T-cell (primary cell): ENCODE data around the gene RPRD1A. TPM values are rescaled to one million over a fixed set of nuclear protein-coding genes. Genes with fewer than 3 reads are reported as not detected.

Experiments used
- ATAC-seq, 4 experiments: fragments of 200-7000 bp in 3 of 4; fragments of 150-1000 bp in 1 of 4; cut with Tn5 transposase; replicated peaks in 1 of 4; 1 replicate in 3 of 4; 2 replicates in 1 of 4; pipeline ENCODE4 v1.10.0; 2021; ENCODE audit warnings: moderate library complexity in 3 of 4, mild to moderate bottlenecking in 2 of 4, moderate number of reproducible peaks in 1 of 4
- CTCF ChIA-PET, 2 donors: fragments of 300-600 bp; sonication (Branson Sonifier 250); formaldehyde crosslinking; loops; one replicate each; lab custom pipeline; 2022; ENCODE audit warnings: antibody characterized with exemption in 2 of 2; lab: Charles Lee
- POLR2A ChIA-PET, 2 donors: fragments of 300-600 bp; sonication (Branson Sonifier 250); formaldehyde crosslinking; loops; one replicate each; lab custom pipeline; 2022; ENCODE audit warnings: antibody characterized with exemption in 2 of 2; lab: Charles Lee
- DNase-seq, 35 experiments: peaks; one replicate each; pipeline versions ENCODE4 v3.0.0 to v3.0.0-alpha.2; 2013 to 2023
- H3K27ac ChIP-seq: one replicate; pipeline ENCODE4 v1.5.1; 2013; ENCODE audit warnings: low read length
- H3K27me3 ChIP-seq, 2 experiments: replicated peaks in 1 of 2; 1 replicate in 1 of 2; 2 replicates in 1 of 2; pipeline versions ENCODE4 v1.6.1 to v1.7.0; 2013; ENCODE audit warnings: low read length in 1 of 2, mixed read lengths in 1 of 2; ENCODE audit not compliant: control insufficient read depth in 2 of 2, insufficient read depth in 2 of 2; ENCODE audit errors: extremely low read depth in 1 of 2
- H3K36me3 ChIP-seq, 2 donors: 1 replicate in 1 of 2; 2 replicates in 1 of 2; pipeline versions ENCODE4 v1.6.1 to v1.7.0; 2013; ENCODE audit warnings: low read length in 1 of 2; ENCODE audit not compliant: control insufficient read depth in 2 of 2, insufficient read depth in 1 of 2; ENCODE audit errors: extremely low read depth in 1 of 2
- H3K4me1 ChIP-seq, 2 experiments: 1 replicate in 1 of 2; 2 replicates in 1 of 2; pipeline versions ENCODE4 v1.6.1 to v1.7.0; 2013; ENCODE audit warnings: low read length in 2 of 2, mixed read lengths in 1 of 2; ENCODE audit not compliant: insufficient read depth in 2 of 2, control insufficient read depth in 1 of 2; ENCODE audit errors: extremely low read depth in 1 of 2
- H3K4me3 ChIP-seq, 2 donors: 1 replicate in 1 of 2; 2 replicates in 1 of 2; pipeline versions ENCODE4 v1.5.1 to v1.7.0; 2013; ENCODE audit warnings: mild to moderate bottlenecking in 2 of 2, low read length in 1 of 2, moderate library complexity in 1 of 2; ENCODE audit not compliant: control insufficient read depth in 1 of 2; ENCODE audit errors: extremely low read depth in 1 of 2
- H3K9me3 ChIP-seq: 2 replicates; pipeline ENCODE4 v1.7.0; 2013
- H3K27ac Mint-ChIP-seq, 2 donors: one replicate each; pipeline ENCODE4 v1.8.0; 2020 to 2021; ENCODE audit warnings: mild to moderate bottlenecking in 2 of 2, mixed read lengths in 2 of 2
- H3K27me3 Mint-ChIP-seq, 2 donors: one replicate each; pipeline ENCODE4 v1.8.0; 2021 to 2022; ENCODE audit warnings: mixed read lengths in 2 of 2
- H3K36me3 Mint-ChIP-seq: one replicate; pipeline ENCODE4 v1.8.0; 2021; ENCODE audit warnings: mixed read lengths
- H3K4me1 Mint-ChIP-seq, 3 donors: one replicate each; pipeline ENCODE4 v1.8.0; 2020 to 2022; ENCODE audit warnings: mixed read lengths in 3 of 3, mild to moderate bottlenecking in 1 of 3
- H3K4me3 Mint-ChIP-seq, 3 donors: one replicate each; pipeline ENCODE4 v1.8.0; 2020 to 2022; ENCODE audit warnings: mild to moderate bottlenecking in 3 of 3, mixed read lengths in 3 of 3, moderate library complexity in 3 of 3
- H3K9me3 Mint-ChIP-seq, 3 donors: one replicate each; pipeline ENCODE4 v1.8.0; 2020 to 2022; ENCODE audit warnings: mixed read lengths in 3 of 3
- WGBS: methylation state at CpG from one replicate; pipeline ENCODE4 v1.1.5; 2013; ENCODE audit warnings: missing lambda C conversion rate; ENCODE audit not compliant: insufficient coverage; 5-methylcytosine and 5-hydroxymethylcytosine counted together
- total RNA-seq, 35 experiments: library from RNA in 6 of 35; stranded (reverse) in 6 of 35; fragments of 120-200 nt in 1 of 35; gene quantifications; one replicate each; pipeline versions ENCODE4 v1.2.1 to v1.2.4 and lab custom pipeline; 2013 to 2026

RPRD1A gene
- total RNA-seq, 5 donors from 2014 or later (not counting 1 experiment from before 2014, with no cell fraction given) = 22.3 to 37.4 (median 36.8) TPM

- no peaks in the 10 kb centered on the region for H3K4me1 Mint-ChIP-seq
- Histone ChIP-seq H3K9me3 (no peaks in the 10 kb centered on the region), H3K27ac (no peak overlapping the region), H3K4me1 (no peaks in the 10 kb centered on the region), H3K27me3 (peaks cover 0 to 14% of the 10 kb centered on the region in 2 experiments), H3K36me3 (no peaks in the 10 kb centered on the region), H3K4me3 (no peak overlapping the region)
- no peaks in the 10 kb centered on the region for H3K36me3 Mint-ChIP-seq
- ATAC-seq = no peak
- POLR2A ChIA-PET = no interaction called here
- CTCF ChIA-PET = interaction anchor here in 1 of 2 donors (0.5 kb wide), 1 partner anchor 186 kb away, joined by 3 read pairs; no protein-coding TSS in a partner anchor
- no peak overlapping the region for H3K4me3 Mint-ChIP-seq
- DNase-seq = no peak
- 93% methylated on average over 5 of the region's 6 CpGs for WGBS
- H3K27ac Mint-ChIP-seq = no peak overlapping the region
- H3K27me3 Mint-ChIP-seq = peaks cover 0 to 10% of the 10 kb centered on the region in 2 donors
- no peaks in the 10 kb centered on the region for H3K9me3 Mint-ChIP-seq
These were observed 124.7 kb downstream of the RPRD1A start for GRCh38 chr18:35942661-35943060.

DNA sequence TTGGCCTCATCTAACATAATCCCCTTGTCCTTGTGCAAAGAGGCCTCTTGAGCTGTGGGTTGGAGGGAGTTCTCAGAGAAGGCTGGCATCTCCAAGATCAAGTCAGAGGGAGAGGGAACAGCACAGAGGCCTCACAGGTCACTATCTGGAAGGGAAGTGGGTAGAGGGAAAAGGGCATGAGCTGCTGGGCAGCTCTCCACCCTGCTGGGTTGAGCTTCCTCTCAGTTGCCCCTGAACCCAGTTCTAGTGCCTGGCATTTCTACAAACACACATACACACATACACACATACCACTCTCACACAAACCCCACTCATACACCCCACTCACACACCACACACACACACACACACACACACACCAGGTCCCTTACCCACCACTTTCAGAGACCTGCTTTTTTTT lies 125.2 kb downstream of the RPRD1A start:
- Mint-ChIP-seq H3K4me1 (no peaks in the 10 kb centered on the region), H3K27ac (no peak overlapping the region), H3K36me3 (no peaks in the 10 kb centered on the region), H3K9me3 (no peaks in the 10 kb centered on the region), H3K4me3 (no peak overlapping the region), H3K27me3 (peaks cover 0 to 10% of the 10 kb centered on the region in 2 donors)
- peaks cover 0 to 14% of the 10 kb centered on the region in 2 experiments for H3K27me3 ChIP-seq
- ChIA-PET POLR2A (no interaction called here), CTCF (no interaction called here)
- no peak overlapping the region for H3K27ac ChIP-seq
- no peaks in the 10 kb centered on the region for H3K36me3 ChIP-seq
- ATAC-seq = no peak
- no peak overlapping the region for H3K4me3 ChIP-seq
- H3K4me1 ChIP-seq = no peaks in the 10 kb centered on the region
- no peak for DNase-seq
- H3K9me3 ChIP-seq = no peaks in the 10 kb centered on the region

- DNase-seq (no peak), ATAC-seq (no peak)
- no peak overlapping the region for H3K4me3 Mint-ChIP-seq
- H3K27me3 Mint-ChIP-seq = peaks cover 0 to 10% of the 10 kb centered on the region in 2 donors
- no peak overlapping the region for H3K27ac ChIP-seq
- H3K4me3 ChIP-seq = no peak overlapping the region
- WGBS = no CpG with 5 or more reads among the region's 6 CpGs
- no peaks in the 10 kb centered on the region for H3K9me3 ChIP-seq
- H3K9me3 Mint-ChIP-seq = no peaks in the 10 kb centered on the region
- H3K27ac Mint-ChIP-seq = no peak overlapping the region
- ChIA-PET POLR2A (no interaction called here), CTCF (interaction anchor here in 1 of 2 donors (0.8 kb wide), 1 partner anchor 9 kb away, joined by 3 read pairs; no protein-coding TSS in a partner anchor)
- H3K4me1 ChIP-seq = no peaks in the 10 kb centered on the region
- H3K27me3 ChIP-seq = peaks cover 0 to 11% of the 10 kb centered on the region in 2 experiments
- H3K36me3 Mint-ChIP-seq = no peaks in the 10 kb centered on the region
- no peaks in the 10 kb centered on the region for H3K4me1 Mint-ChIP-seq
- H3K36me3 ChIP-seq = no peaks in the 10 kb centered on the region
These were observed 126.1 kb downstream of the RPRD1A start for GRCh38 chr18:35941299-35941698.

Other genes with a start within 250 kb of the RPRD1A start
- 10 to 100 TPM; 14.3 to 18.3 (median 16.8) TPM for gene SLC39A6, start 61.8 kb upstream of the RPRD1A start, total RNA-seq
- 100 to 1,000 TPM; 109 to 156 (median 150) TPM for gene ELP2, start 62.3 kb upstream of the RPRD1A start, total RNA-seq
- gene MOCOS, start 119.9 kb upstream of the RPRD1A start, total RNA-seq = under 1 TPM; 0.05 to 0.47 (median 0.16) TPM
- under 1 TPM in 1 of 5 donors, not detected in 4; 0.06 TPM for gene FHOD3, start 230.2 kb upstream of the RPRD1A start, total RNA-seq